SK-N-MC (cell line): ENCODE data around the gene PRDM10.

ENCODE experiments used
- DNase-seq: peaks from one replicate; pipeline ENCODE4 v3.0.0-alpha.2; 2011; ENCODE audit warnings: low read depth, low spot score
- H3K27ac ChIP-seq: fragments of 200-600 bp; sonication (generic); 2 replicates; pipeline ENCODE4 v1.5.1; 2016; ENCODE audit warnings: mixed run types
- H3K36me3 ChIP-seq: fragments of 200-600 bp; sonication (generic); 2 replicates; pipeline ENCODE4 v1.6.1; 2017; ENCODE audit warnings: antibody characterized with exemption, low read length, mixed read lengths; ENCODE audit not compliant: insufficient read depth
- H3K4me3 ChIP-seq: fragments of 200-600 bp; sonication (generic); 2 replicates; pipeline ENCODE4 v1.5.1; 2016
- H3K9ac ChIP-seq: fragments of 200-600 bp; sonication (generic); 2 replicates; pipeline ENCODE4 v1.8.0; 2017; ENCODE audit warnings: mixed run types, mixed read lengths; ENCODE audit not compliant: insufficient read length
- H3K9me3 ChIP-seq: fragments of 200-600 bp; sonication (generic); 2 replicates; pipeline ENCODE4 v1.6.1; 2017; ENCODE audit warnings: low read depth, mild to moderate bottlenecking, antibody characterized with exemption, low read length, moderate library complexity, mixed read lengths
- EZH2 ChIP-seq: fragments of 200-600 bp; sonication (generic); IDR thresholded peaks from one replicate; pipeline ENCODE4 v1.6.1; 2017; ENCODE audit warnings: antibody characterized with exemption
- FOXP2 ChIP-seq: optimal IDR thresholded peaks from 2 replicates; pipeline ENCODE3; 2011; ENCODE audit warnings: mild to moderate bottlenecking, moderate library complexity; ENCODE audit not compliant: insufficient read depth; ENCODE audit errors: extremely low read length, control extremely low read depth
- POLR2AphosphoS5 ChIP-seq: IDR thresholded peaks from 2 replicates; pipeline ENCODE4 v1.6.1; 2012; ENCODE audit warnings: mild to moderate bottlenecking, low read depth, low read length, borderline replicate concordance

Gene PRDM10

DNA sequence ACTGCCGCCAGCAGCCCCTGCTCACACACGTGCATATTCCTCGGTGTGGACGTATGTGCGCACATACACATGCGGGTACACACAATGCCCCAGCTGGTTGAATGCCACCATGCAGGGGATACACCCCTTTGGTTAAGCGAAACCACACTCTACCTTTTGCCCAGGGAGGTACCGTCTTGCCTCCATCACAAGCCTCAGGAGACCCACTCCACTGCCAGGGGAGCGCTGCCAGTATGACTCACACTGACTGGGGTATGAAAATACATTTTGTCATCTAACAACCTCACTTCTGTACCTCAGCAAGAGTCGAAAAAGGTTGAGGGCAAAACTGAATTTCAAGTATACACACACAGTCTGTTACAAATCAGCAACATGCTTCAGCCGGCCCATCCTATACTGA lies 147.5 kb downstream of the PRDM10 start:
- no peak overlapping the region for H3K27ac ChIP-seq

DNA sequence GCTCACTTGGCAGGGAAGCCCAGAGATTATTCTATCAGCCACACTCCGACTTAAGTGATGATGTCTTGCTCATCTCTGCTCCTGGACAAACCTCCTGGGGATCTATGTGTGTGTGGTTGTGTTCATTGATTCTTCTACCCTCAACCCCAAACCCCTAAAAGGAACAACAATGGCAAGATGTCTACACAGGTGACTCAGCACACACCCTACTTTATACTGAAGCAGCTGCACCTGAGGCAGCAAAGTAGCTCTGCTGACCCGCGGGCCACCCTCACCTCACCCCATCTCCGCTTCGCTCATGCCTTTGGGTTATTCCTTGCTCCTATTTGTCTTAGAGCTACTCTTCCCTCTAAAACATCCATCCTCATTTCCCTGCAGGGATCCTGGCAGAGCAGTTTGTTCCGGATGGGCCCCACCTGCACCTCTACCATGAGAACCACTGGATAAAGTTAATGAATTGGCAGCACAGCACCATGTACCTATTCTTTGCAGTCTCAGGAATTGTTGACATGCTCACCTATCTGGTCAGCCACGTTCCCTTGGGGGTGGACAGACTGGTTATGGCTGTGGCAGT lies 148.3 kb downstream of the PRDM10 start:
- Histone ChIP-seq H3K36me3 (no peaks in the 10 kb centered on the region), H3K4me3 (no peak overlapping the region), H3K9ac (no peak overlapping the region), H3K27ac (no peak overlapping the region), H3K9me3 (no peaks in the 10 kb centered on the region)
- no peak for TF ChIP-seq POLR2AphosphoS5
- no peak for TF ChIP-seq FOXP2
- no peak for TF ChIP-seq EZH2
- DNase-seq = no peak

More for the DNA sequence above, 147.5 kb downstream of the PRDM10 start:
- H3K36me3 ChIP-seq = no peaks in the 10 kb centered on the region; the same call in 1 of the 2 replicates
- no peak overlapping the region for H3K9ac ChIP-seq
- TF ChIP-seq FOXP2 = no peak
- TF ChIP-seq EZH2 = no peak
- TF ChIP-seq POLR2AphosphoS5 = no peak
- DNase-seq = no peak
- H3K9me3 ChIP-seq = no peaks in the 10 kb centered on the region
- H3K4me3 ChIP-seq = no peak overlapping the region

DNA sequence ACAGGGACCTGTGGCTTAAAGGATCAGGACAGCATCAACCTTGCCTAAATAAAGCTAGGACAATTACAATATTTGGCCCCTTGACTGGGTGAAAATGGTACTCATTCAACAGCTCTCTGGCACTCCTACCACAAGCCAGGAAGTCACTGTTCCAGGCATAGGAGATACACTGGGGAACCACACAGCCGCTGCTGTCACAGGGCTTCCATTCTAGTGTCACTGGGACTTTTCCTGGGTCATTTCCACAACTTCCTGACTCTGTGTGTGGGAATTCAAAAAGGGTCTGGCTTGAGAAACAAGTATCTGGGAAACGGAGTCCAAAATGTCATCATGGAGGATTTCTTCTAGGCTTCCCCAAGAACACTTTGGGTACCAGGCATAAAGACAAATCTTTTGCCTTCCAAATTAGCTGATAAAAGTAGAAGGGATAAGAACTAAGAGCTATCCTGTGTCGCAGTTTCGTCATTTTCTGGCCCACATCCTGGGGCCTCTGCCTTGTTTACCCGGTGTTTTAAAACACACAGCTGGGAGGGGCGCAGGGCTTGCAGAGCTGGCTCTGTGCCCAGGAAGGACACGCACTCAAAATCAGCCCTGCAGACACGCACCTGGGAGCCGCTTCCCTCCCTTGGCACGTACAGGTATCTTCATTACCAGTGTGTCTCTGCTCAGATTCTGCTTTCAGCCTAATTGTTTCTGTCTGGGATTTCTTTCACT lies 149.0 kb downstream of the PRDM10 start:
- H3K27ac ChIP-seq = no peak overlapping the region
- H3K9ac ChIP-seq = no peak overlapping the region

DNA sequence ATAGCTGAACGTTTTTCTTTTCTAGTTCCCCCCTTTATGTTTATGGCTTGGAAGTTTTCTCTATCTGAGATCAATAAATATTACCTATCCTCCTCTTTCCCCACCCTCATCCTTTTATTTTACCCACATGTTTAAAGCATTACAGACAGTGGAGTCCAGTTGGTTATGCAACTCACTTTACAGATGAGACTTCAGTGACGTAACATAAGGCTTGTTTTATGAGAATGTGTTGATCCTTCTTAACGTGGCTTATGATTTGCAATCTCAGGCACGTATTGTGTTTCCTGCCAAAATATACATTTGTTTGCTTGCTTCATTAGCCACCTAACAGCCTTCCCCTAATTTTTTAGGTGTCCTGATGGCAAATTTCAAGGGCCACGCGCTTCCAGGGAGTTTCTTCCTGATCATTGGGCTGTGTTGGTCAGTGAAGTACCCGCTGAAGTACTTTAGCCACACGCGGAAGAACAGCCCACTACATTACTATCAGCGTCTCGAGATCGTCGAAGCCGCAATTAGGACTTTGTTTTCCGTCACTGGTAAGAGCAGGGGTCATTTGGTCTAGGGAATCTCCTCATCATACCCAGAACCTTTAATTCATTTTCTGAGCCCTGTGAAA lies 150.4 kb downstream of the PRDM10 start:
- no peak overlapping the region for H3K4me3 ChIP-seq
- no peak for DNase-seq
- no peaks in the 10 kb centered on the region for H3K9me3 ChIP-seq
- TF ChIP-seq POLR2AphosphoS5 = no peak
- TF ChIP-seq FOXP2 = no peak
- no peak for TF ChIP-seq EZH2
- no peak overlapping the region for H3K27ac ChIP-seq
- no peak overlapping the region for H3K9ac ChIP-seq
- no peaks in the 10 kb centered on the region for H3K36me3 ChIP-seq

More for the DNA sequence above, 149.0 kb downstream of the PRDM10 start:
- Histone ChIP-seq H3K4me3 (no peak overlapping the region), H3K36me3 (no peaks in the 10 kb centered on the region), H3K9me3 (no peaks in the 10 kb centered on the region)
- no peak for DNase-seq
- no peak for TF ChIP-seq FOXP2
- no peak for TF ChIP-seq POLR2AphosphoS5
- no peak for TF ChIP-seq EZH2
